Measurements from ENCODE around the gene TNRC6B. TPM values are rescaled to one million over a fixed set of nuclear protein-coding genes. Genes with fewer than 3 reads are reported as not detected.

Gene TNRC6B
- total RNA-seq, 1 experiment from 2014 or later: 50.4 TPM

DNA sequence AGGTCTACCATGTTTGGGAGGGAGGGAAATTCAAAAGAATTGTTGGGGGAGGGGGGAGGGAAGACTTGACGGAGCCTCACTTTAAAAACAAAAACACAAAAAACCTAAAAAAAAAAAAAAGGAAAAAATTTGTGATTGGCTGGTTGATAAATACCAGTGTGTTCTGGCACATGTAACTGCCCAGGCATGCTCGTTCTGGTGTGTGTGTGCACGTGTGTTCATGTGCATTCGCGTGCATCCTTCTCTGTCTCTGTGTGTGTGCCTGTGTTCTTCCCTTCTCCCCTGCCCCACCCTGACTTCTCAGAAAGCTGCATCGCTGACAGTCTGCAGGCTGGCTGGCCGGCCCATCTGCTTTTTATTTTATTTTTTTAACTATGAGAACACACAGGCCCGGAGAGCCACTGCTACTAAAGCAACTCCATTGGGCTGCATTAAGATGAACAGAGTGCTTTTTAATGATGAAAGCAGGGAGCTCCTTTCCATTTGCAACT is 146.0 kb downstream of the TNRC6B start:
- Mint-ChIP-seq H3K36me3 (peaks cover 34% of the 10 kb centered on the region), H3K9me3 (no peaks in the 10 kb centered on the region), H3K4me3 (no peak overlapping the region), H3K27ac (peak overlapping the region; percentile 60; the same call in 1 of the 2 replicates), H3K27me3 (ENCODE audit: low read depth) (no peaks in the 10 kb centered on the region), H3K4me1 (peaks cover 48% of the 10 kb centered on the region)
- CTCF ChIA-PET: interaction anchor here (0.7 to 1.2 kb wide), 2 partner anchors 24 to 300 kb away, joined by 6 read pairs; no protein-coding TSS in a partner anchor
- ATAC-seq (no peak), DNase-seq (ENCODE audit: low spot score) (no peak)
- POLR2A ChIA-PET: interaction anchor here (0.6 kb wide), 1 partner anchor 17 kb away, joined by 4 read pairs; no protein-coding TSS in a partner anchor
- TF ChIP-seq TCF7 (CRISPR knock-in tag; IDR thresholded peaks at IDR 0.05; ENCODE audit: low read depth) (no peak), GABPB1 (CRISPR knock-in tag; IDR thresholded peaks at IDR 0.05) (no peak), ZNF138 (CRISPR knock-in tag; conservative IDR thresholded peaks at IDR 0.05) (no peak), GRHL2 (CRISPR knock-in tag; IDR thresholded peaks at IDR 0.05; ENCODE audit: insufficient replicate concordance, severe bottlenecking) (no peak), ZNF263 (CRISPR knock-in tag; IDR thresholded peaks at IDR 0.05; ENCODE audit: low read depth) (no peak), ZBTB21 (CRISPR knock-in tag; IDR thresholded peaks at IDR 0.05; ENCODE audit: borderline replicate concordance) (no peak), MYBL2 (CRISPR knock-in tag; IDR thresholded peaks at IDR 0.05) (no peak), CDX4 (CRISPR knock-in tag; IDR thresholded peaks at IDR 0.05; ENCODE audit: borderline replicate concordance) (no peak), JUN (CRISPR knock-in tag; IDR thresholded peaks at IDR 0.05) (no peak), ZNF512 (CRISPR knock-in tag; IDR thresholded peaks at IDR 0.05; ENCODE audit: borderline replicate concordance) (no peak), NR3C1 (CRISPR knock-in tag; conservative IDR thresholded peaks at IDR 0.05; ENCODE audit: low read depth) (no peak), SOX15 (CRISPR knock-in tag; IDR thresholded peaks at IDR 0.05) (no peak), ZNF281 (CRISPR knock-in tag; IDR thresholded peaks at IDR 0.05) (no peak), NFE2L1 (CRISPR knock-in tag; IDR thresholded peaks at IDR 0.05) (no peak), ZSCAN18 (CRISPR knock-in tag; IDR thresholded peaks at IDR 0.05) (no peak), FOXJ3 (CRISPR knock-in tag; IDR thresholded peaks at IDR 0.05; ENCODE audit: borderline replicate concordance) (no peak)
- TF ChIP-seq, protein P1, sequence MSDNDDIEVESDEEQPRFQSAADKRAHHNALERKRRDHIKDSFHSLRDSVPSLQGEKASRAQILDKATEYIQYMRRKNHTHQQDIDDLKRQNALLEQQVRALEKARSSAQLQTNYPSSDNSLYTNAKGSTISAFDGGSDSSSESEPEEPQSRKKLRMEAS (CRISPR knock-in tag; IDR thresholded peaks at IDR 0.05): no peak
- TF ChIP-seq, protein P2, sequence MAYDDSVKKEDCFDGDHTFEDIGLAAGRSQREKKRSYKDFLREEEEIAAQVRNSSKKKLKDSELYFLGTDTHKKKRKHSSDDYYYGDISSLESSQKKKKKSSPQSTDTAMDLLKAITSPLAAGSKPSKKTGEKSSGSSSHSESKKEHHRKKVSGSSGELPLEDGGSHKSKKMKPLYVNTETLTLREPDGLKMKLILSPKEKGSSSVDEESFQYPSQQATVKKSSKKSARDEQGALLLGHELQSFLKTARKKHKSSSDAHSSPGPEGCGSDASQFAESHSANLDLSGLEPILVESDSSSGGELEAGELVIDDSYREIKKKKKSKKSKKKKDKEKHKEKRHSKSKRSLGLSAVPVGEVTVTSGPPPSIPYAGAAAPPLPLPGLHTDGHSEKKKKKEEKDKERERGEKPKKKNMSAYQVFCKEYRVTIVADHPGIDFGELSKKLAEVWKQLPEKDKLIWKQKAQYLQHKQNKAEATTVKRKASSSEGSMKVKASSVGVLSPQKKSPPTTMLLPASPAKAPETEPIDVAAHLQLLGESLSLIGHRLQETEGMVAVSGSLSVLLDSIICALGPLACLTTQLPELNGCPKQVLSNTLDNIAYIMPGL (CRISPR knock-in tag; IDR thresholded peaks at IDR 0.05): no peak
- TF ChIP-seq, protein P3, sequence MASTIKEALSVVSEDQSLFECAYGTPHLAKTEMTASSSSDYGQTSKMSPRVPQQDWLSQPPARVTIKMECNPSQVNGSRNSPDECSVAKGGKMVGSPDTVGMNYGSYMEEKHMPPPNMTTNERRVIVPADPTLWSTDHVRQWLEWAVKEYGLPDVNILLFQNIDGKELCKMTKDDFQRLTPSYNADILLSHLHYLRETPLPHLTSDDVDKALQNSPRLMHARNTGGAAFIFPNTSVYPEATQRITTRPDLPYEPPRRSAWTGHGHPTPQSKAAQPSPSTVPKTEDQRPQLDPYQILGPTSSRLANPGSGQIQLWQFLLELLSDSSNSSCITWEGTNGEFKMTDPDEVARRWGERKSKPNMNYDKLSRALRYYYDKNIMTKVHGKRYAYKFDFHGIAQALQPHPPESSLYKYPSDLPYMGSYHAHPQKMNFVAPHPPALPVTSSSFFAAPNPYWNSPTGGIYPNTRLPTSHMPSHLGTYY (CRISPR knock-in tag; IDR thresholded peaks at IDR 0.05): no peak
- TF ChIP-seq, protein P4, sequence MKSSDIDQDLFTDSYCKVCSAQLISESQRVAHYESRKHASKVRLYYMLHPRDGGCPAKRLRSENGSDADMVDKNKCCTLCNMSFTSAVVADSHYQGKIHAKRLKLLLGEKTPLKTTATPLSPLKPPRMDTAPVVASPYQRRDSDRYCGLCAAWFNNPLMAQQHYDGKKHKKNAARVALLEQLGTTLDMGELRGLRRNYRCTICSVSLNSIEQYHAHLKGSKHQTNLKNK (CRISPR knock-in tag; IDR thresholded peaks at IDR 0.05): no peak
